Lower leg skin (tissue), 3 donors: ENCODE results near the gene CELF2.

Source experiments
- POLR2A ChIP-seq, 2 donors: fragments of 450-650 bp; IDR thresholded peaks; one replicate each; pipeline ENCODE4 v1.6.1; 2016 to 2017; ENCODE audit warnings: antibody characterized with exemption in 2 of 2, mild to moderate bottlenecking in 1 of 2, moderate library complexity in 1 of 2
- TF ChIP-seq, protein P1 (sequence below), 3 donors: fragments of 450-650 bp; IDR thresholded peaks; one replicate each; pipeline ENCODE4 v1.5.1; 2016; ENCODE audit warnings: antibody characterized with exemption in 3 of 3, mild to moderate bottlenecking in 3 of 3, moderate library complexity in 2 of 3

- TF ChIP-seq, protein P1, sequence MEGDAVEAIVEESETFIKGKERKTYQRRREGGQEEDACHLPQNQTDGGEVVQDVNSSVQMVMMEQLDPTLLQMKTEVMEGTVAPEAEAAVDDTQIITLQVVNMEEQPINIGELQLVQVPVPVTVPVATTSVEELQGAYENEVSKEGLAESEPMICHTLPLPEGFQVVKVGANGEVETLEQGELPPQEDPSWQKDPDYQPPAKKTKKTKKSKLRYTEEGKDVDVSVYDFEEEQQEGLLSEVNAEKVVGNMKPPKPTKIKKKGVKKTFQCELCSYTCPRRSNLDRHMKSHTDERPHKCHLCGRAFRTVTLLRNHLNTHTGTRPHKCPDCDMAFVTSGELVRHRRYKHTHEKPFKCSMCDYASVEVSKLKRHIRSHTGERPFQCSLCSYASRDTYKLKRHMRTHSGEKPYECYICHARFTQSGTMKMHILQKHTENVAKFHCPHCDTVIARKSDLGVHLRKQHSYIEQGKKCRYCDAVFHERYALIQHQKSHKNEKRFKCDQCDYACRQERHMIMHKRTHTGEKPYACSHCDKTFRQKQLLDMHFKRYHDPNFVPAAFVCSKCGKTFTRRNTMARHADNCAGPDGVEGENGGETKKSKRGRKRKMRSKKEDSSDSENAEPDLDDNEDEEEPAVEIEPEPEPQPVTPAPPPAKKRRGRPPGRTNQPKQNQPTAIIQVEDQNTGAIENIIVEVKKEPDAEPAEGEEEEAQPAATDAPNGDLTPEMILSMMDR (IDR thresholded peaks at IDR 0.05) = no peak
- no peak for TF ChIP-seq POLR2A (IDR thresholded peaks at IDR 0.05)
These were observed 361.2 kb downstream of the CELF2 start for GRCh38 chr10:11378835-11379234.
